BLaER1 (cell line): ENCODE data around the gene PRKCI.
"Not testable (repeated sequence)": the region's sequence is repeated elsewhere in the genome, so short reads cannot be mapped to it uniquely, and the experiment has no call there.

ENCODE experiments used
- H3K27ac ChIP-seq: shearing (Covaris generic); formaldehyde crosslinking; 2 replicates; pipeline ENCODE4 v1.8.1; 2022
- H3K27me3 ChIP-seq: shearing (Covaris generic); formaldehyde crosslinking; 2 replicates; pipeline ENCODE4 v1.8.1; 2022
- H3K36me3 ChIP-seq: shearing (Covaris generic); formaldehyde crosslinking; 2 replicates; pipeline ENCODE4 v1.8.1; 2022
- H3K4me1 ChIP-seq: shearing (Covaris generic); formaldehyde crosslinking; 2 replicates; pipeline ENCODE4 v1.8.1; 2022
- H3K4me2 ChIP-seq: shearing (Covaris generic); formaldehyde crosslinking; 2 replicates; pipeline ENCODE4 v1.8.1; 2022
- H3K4me3 ChIP-seq: shearing (Covaris generic); formaldehyde crosslinking; 2 replicates; pipeline ENCODE4 v1.8.1; 2022
- H3K9ac ChIP-seq: shearing (Covaris generic); formaldehyde crosslinking; 2 replicates; pipeline ENCODE4 v1.8.1; 2022
- H3K9me3 ChIP-seq: shearing (Covaris generic); formaldehyde crosslinking; 2 replicates; pipeline ENCODE4 v1.8.1; 2022
- H4K20me1 ChIP-seq: shearing (Covaris generic); formaldehyde crosslinking; 2 replicates; pipeline ENCODE4 v1.8.1; 2022
- Cebpa-rat ChIP-seq: shearing (Covaris generic); IDR thresholded peaks from 2 replicates; pipeline ENCODE4 v1.8.1; 2022

PRKCI gene

GRCh38 chr3:170200987-170201386, 21.2 kb upstream of the PRKCI start:
- Histone ChIP-seq H3K4me1 (no peaks in the 10 kb centered on the region), H3K27me3 (no peaks in the 10 kb centered on the region), H3K9me3 (no peaks in the 10 kb centered on the region), H4K20me1 (no peaks in the 10 kb centered on the region), H3K9ac (no peak overlapping the region), H3K4me2 (no peak overlapping the region), H3K36me3 (no peaks in the 10 kb centered on the region), H3K27ac (no peak overlapping the region), H3K4me3 (no peak overlapping the region)
- no peak for TF ChIP-seq Cebpa-rat

- Histone ChIP-seq H3K9me3 (no peaks in the 10 kb centered on the region), H3K4me3 (no peak overlapping the region), H3K36me3 (no peaks in the 10 kb centered on the region), H3K4me1 (no peaks in the 10 kb centered on the region), H3K4me2 (no peak overlapping the region), H3K9ac (no peak overlapping the region), H3K27me3 (no peaks in the 10 kb centered on the region), H3K27ac (no peak overlapping the region), H4K20me1 (no peaks in the 10 kb centered on the region)
- no peak for TF ChIP-seq Cebpa-rat
Observed at GRCh38 chr3:170201527-170201926, 20.7 kb upstream of the PRKCI start.

GRCh38 chr3:170203457-170203856, 18.8 kb upstream of the PRKCI start:
- Histone ChIP-seq H3K27me3 (no peaks in the 10 kb centered on the region), H4K20me1 (no peaks in the 10 kb centered on the region), H3K27ac (no peak overlapping the region), H3K4me3 (no peak overlapping the region), H3K4me1 (no peaks in the 10 kb centered on the region), H3K4me2 (no peak overlapping the region), H3K9me3 (no peaks in the 10 kb centered on the region), H3K9ac (no peak overlapping the region), H3K36me3 (no peaks in the 10 kb centered on the region)
- TF ChIP-seq Cebpa-rat = no peak

- Histone ChIP-seq H3K27ac (no peak overlapping the region), H3K4me3 (no peak overlapping the region), H3K36me3 (no peaks in the 10 kb centered on the region), H3K9me3 (no peaks in the 10 kb centered on the region), H4K20me1 (no peaks in the 10 kb centered on the region), H3K27me3 (no peaks in the 10 kb centered on the region), H3K9ac (no peak overlapping the region), H3K4me2 (no peak overlapping the region), H3K4me1 (no peaks in the 10 kb centered on the region)
- no peak for TF ChIP-seq Cebpa-rat
Observed at GRCh38 chr3:170204023-170204472, 18.2 kb upstream of the PRKCI start.

- Histone ChIP-seq H3K4me2 (no peak overlapping the region), H3K9ac (no peak overlapping the region), H4K20me1 (no peaks in the 10 kb centered on the region), H3K36me3 (no peaks in the 10 kb centered on the region), H3K4me3 (no peak overlapping the region), H3K9me3 (no peaks in the 10 kb centered on the region), H3K27me3 (no peaks in the 10 kb centered on the region), H3K4me1 (no peaks in the 10 kb centered on the region), H3K27ac (no peak overlapping the region)
- no peak for TF ChIP-seq Cebpa-rat
Observed at GRCh38 chr3:170204509-170204908, 17.7 kb upstream of the PRKCI start.

- Histone ChIP-seq H3K9ac (no peak overlapping the region), H3K27ac (no peak overlapping the region), H3K4me3 (no peak overlapping the region), H4K20me1 (no peaks in the 10 kb centered on the region), H3K36me3 (no peaks in the 10 kb centered on the region), H3K27me3 (no peaks in the 10 kb centered on the region), H3K4me2 (no peak overlapping the region), H3K9me3 (no peaks in the 10 kb centered on the region), H3K4me1 (no peaks in the 10 kb centered on the region)
- no peak for TF ChIP-seq Cebpa-rat
Observed at GRCh38 chr3:170205302-170205701, 16.9 kb upstream of the PRKCI start.

- H3K4me2 ChIP-seq, H3K27me3 ChIP-seq, H4K20me1 ChIP-seq, H3K27ac ChIP-seq, H3K36me3 ChIP-seq, H3K9ac ChIP-seq, H3K4me3 ChIP-seq, H3K9me3 ChIP-seq, H3K4me1 ChIP-seq: not testable (repeated sequence)
Observed at GRCh38 chr3:170206164-170206762, 16.0 kb upstream of the PRKCI start.

GRCh38 chr3:170207717-170208116, 14.5 kb upstream of the PRKCI start:
- H3K36me3 ChIP-seq = no peaks in the 10 kb centered on the region
- no peaks in the 10 kb centered on the region for H3K4me1 ChIP-seq
- TF ChIP-seq Cebpa-rat = no peak
- no peak overlapping the region for H3K4me3 ChIP-seq
- H3K9ac ChIP-seq = no peak overlapping the region
- no peaks in the 10 kb centered on the region for H4K20me1 ChIP-seq
- H3K27me3 ChIP-seq = no peaks in the 10 kb centered on the region
- no peak overlapping the region for H3K4me2 ChIP-seq
- H3K27ac ChIP-seq = no peak overlapping the region
- H3K9me3 ChIP-seq = no peaks in the 10 kb centered on the region; the same call in 1 of the 2 replicates

- Histone ChIP-seq H3K9me3 (peaks cover 6% of the 10 kb centered on the region), H3K9ac (no peak overlapping the region), H3K4me3 (no peak overlapping the region), H3K36me3 (no peaks in the 10 kb centered on the region), H3K27me3 (no peaks in the 10 kb centered on the region), H3K27ac (no peak overlapping the region), H3K4me1 (no peaks in the 10 kb centered on the region), H4K20me1 (no peaks in the 10 kb centered on the region), H3K4me2 (no peak overlapping the region)
- no peak for TF ChIP-seq Cebpa-rat
Observed at GRCh38 chr3:170211668-170212067, 10.6 kb upstream of the PRKCI start.

GRCh38 chr3:170219850-170220249, 2.4 kb upstream of the PRKCI start:
- Histone ChIP-seq H4K20me1 (peaks cover 7% of the 10 kb centered on the region), H3K4me2 (no peak overlapping the region), H3K27me3 (no peaks in the 10 kb centered on the region), H3K4me1 (peaks cover 18% of the 10 kb centered on the region), H3K27ac (no peak overlapping the region), H3K9ac (no peak overlapping the region), H3K9me3 (peaks cover 15% of the 10 kb centered on the region), H3K36me3 (no peaks in the 10 kb centered on the region), H3K4me3 (no peak overlapping the region)
- no peak for TF ChIP-seq Cebpa-rat

- no peaks in the 10 kb centered on the region for H3K27me3 ChIP-seq
Observed at GRCh38 chr3:170220871-170221270, 1.4 kb upstream of the PRKCI start.

More at GRCh38 chr3:170220871-170221270, 1.4 kb upstream of the PRKCI start:
- no peak for TF ChIP-seq Cebpa-rat
- Histone ChIP-seq H3K9me3 (peaks cover 14% of the 10 kb centered on the region), H3K27ac (no peak overlapping the region), H3K36me3 (no peaks in the 10 kb centered on the region), H3K4me1 (peaks cover 18% of the 10 kb centered on the region), H3K9ac (no peak overlapping the region), H4K20me1 (peaks cover 16% of the 10 kb centered on the region), H3K4me3 (no peak overlapping the region), H3K4me2 (no peak overlapping the region)
